ENCODE data around the gene CCDC54.
A peak's percentile ranks its signal among the peaks of the same experiment; 100 is the strongest.

CCDC54 gene

GRCh38 chr3:107394502-107394901, 17.3 kb downstream of the CCDC54 start:
- no peak for DNase-seq (ENCODE audit: low read depth)

GRCh38 chr3:107395066-107395465, 17.8 kb downstream of the CCDC54 start:
- DNase-seq (ENCODE audit: low read depth), result no peak

- no peak for DNase-seq (ENCODE audit: low read depth)
Measured at GRCh38 chr3:107401301-107401700, 24.1 kb downstream of the CCDC54 start.

GRCh38 chr3:107402214-107402613, 25.0 kb downstream of the CCDC54 start:
- no peak for DNase-seq (ENCODE audit: low read depth)

- no peak for DNase-seq (ENCODE audit: low read depth)
Measured at GRCh38 chr3:107404727-107405469, 27.7 kb downstream of the CCDC54 start.

- no peak for DNase-seq (ENCODE audit: low read depth)
Measured at GRCh38 chr3:107407355-107407754, 30.1 kb downstream of the CCDC54 start.

GRCh38 chr3:107408513-107408912, 31.3 kb downstream of the CCDC54 start:
- no peak for DNase-seq (ENCODE audit: low read depth)

- no peak for DNase-seq (ENCODE audit: low read depth)
Measured at GRCh38 chr3:107409365-107409764, 32.1 kb downstream of the CCDC54 start.

GRCh38 chr3:107410606-107411005, 33.4 kb downstream of the CCDC54 start:
- DNase-seq (ENCODE audit: low read depth), result no peak

GRCh38 chr3:107411056-107411455, 33.8 kb downstream of the CCDC54 start:
- no peak for DNase-seq (ENCODE audit: low read depth)

GRCh38 chr3:107411779-107412178, 34.5 kb downstream of the CCDC54 start:
- no peak for DNase-seq (ENCODE audit: low read depth)

- DNase-seq (ENCODE audit: low read depth), result peak; percentile 75
Measured at GRCh38 chr3:107412376-107412775, 35.1 kb downstream of the CCDC54 start.

- no peak for DNase-seq (ENCODE audit: low read depth)
Measured at GRCh38 chr3:107413264-107413663, 36.0 kb downstream of the CCDC54 start.

- no peak for DNase-seq (ENCODE audit: low read depth)
Measured at GRCh38 chr3:107414325-107414964, 37.2 kb downstream of the CCDC54 start.

- no peak for DNase-seq (ENCODE audit: low read depth)
Measured at GRCh38 chr3:107416138-107416537, 38.9 kb downstream of the CCDC54 start.

- no peak for DNase-seq (ENCODE audit: low read depth)
Measured at GRCh38 chr3:107416886-107417285, 39.6 kb downstream of the CCDC54 start.

GRCh38 chr3:107421170-107421792, 44.0 kb downstream of the CCDC54 start:
- DNase-seq (ENCODE audit: low read depth), result peak; percentile 48

GRCh38 chr3:107421881-107422280, 44.6 kb downstream of the CCDC54 start:
- DNase-seq (ENCODE audit: low read depth), result no peak

- DNase-seq (ENCODE audit: low read depth), result no peak
Measured at GRCh38 chr3:107425033-107425432, 47.8 kb downstream of the CCDC54 start.

GRCh38 chr3:107426223-107426622, 49.0 kb downstream of the CCDC54 start:
- DNase-seq (ENCODE audit: low read depth), result no peak

Data from GM04504 (cell line).